ENCODE results near the gene FGFR1OP2. TPM values are rescaled to one million over a fixed set of nuclear protein-coding genes. Genes with fewer than 3 reads are reported as not detected.

The FGFR1OP2 gene
- total RNA-seq, 2 donors from 2014 or later = 39.2 to 41.5 TPM

DNA sequence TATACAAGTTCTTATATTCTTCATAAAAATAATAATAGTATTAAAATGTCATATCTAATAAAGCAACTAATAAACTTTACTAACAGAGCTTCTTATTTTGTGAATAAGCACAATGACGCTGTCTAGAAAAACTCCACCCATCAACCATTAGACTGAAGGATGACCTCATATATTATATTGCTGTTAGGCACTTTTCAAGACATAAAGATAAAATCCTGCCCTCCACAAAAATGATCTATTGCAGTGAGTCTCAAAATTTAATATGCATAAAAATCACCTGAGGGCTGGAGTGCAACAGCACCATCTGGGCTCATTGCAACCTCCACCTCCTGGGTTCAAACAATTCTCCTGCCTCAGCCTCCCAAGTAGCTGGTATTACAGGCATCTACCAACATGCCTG, 55.8 kb downstream of the FGFR1OP2 start:
- no peak for DNase-seq
- ATAC-seq = no peak
- 88 to 91% methylated on average over 1 of the region's 1 CpG for WGBS, 2 donors
- H3K9me3 ChIP-seq = no peaks in the 10 kb centered on the region
- H3K27me3 ChIP-seq = no peaks in the 10 kb centered on the region
- intact Hi-C loops (cut with DNase I) = no loop called here
- no peak overlapping the region for H3K4me3 ChIP-seq
- TF ChIP-seq POLR2A (IDR thresholded peaks at IDR 0.05) = no peak
- TF ChIP-seq, protein P1, sequence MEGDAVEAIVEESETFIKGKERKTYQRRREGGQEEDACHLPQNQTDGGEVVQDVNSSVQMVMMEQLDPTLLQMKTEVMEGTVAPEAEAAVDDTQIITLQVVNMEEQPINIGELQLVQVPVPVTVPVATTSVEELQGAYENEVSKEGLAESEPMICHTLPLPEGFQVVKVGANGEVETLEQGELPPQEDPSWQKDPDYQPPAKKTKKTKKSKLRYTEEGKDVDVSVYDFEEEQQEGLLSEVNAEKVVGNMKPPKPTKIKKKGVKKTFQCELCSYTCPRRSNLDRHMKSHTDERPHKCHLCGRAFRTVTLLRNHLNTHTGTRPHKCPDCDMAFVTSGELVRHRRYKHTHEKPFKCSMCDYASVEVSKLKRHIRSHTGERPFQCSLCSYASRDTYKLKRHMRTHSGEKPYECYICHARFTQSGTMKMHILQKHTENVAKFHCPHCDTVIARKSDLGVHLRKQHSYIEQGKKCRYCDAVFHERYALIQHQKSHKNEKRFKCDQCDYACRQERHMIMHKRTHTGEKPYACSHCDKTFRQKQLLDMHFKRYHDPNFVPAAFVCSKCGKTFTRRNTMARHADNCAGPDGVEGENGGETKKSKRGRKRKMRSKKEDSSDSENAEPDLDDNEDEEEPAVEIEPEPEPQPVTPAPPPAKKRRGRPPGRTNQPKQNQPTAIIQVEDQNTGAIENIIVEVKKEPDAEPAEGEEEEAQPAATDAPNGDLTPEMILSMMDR (IDR thresholded peaks at IDR 0.05) = no peak
- peaks cover 5% of the 10 kb centered on the region for H3K4me1 ChIP-seq
- H3K27ac ChIP-seq = no peak overlapping the region
- peaks cover 0 to 26% of the 10 kb centered on the region in 2 donors for H3K36me3 ChIP-seq (replicated peaks in 1 of 2; ENCODE audit: insufficient read depth in 1 of 2, low read depth in 2 of 2)

DNA sequence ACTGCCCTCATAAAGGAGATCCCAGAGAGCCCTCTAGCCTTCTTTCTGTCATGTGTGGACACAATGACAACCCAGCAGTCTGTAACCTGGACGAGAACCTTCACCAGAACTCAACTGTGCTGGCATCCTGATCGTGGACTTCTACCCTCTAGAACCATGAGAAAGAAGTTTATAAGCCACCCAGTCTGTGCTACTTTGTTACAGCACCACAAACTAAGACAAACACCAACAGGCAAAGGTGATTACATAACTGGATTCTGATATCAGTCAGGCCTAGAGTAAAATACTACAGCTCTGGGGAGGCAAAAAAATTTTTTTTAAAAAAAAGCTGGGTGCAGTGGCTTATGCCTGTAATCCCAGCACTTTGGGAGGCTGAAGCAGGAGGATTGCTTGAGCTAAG, 57.4 kb downstream of the FGFR1OP2 start:
- WGBS, 2 donors = 72 to 80% methylated on average over 2 of the region's 2 CpGs
- Histone ChIP-seq H3K4me3 (no peak overlapping the region), H3K27me3 (no peaks in the 10 kb centered on the region), H3K9me3 (no peaks in the 10 kb centered on the region), H3K36me3 (replicated peaks in 1 of 2; ENCODE audit: insufficient read depth in 1 of 2, low read depth in 2 of 2) (peaks cover 0 to 19% of the 10 kb centered on the region in 2 donors), H3K27ac (no peak overlapping the region), H3K4me1 (peaks cover 5% of the 10 kb centered on the region)
- DNase-seq (no peak), ATAC-seq (no peak)
- intact Hi-C loops (cut with DNase I) = no loop called here
- TF ChIP-seq POLR2A (IDR thresholded peaks at IDR 0.05) = no peak
- TF ChIP-seq, protein P1 (IDR thresholded peaks at IDR 0.05) = no peak

DNA sequence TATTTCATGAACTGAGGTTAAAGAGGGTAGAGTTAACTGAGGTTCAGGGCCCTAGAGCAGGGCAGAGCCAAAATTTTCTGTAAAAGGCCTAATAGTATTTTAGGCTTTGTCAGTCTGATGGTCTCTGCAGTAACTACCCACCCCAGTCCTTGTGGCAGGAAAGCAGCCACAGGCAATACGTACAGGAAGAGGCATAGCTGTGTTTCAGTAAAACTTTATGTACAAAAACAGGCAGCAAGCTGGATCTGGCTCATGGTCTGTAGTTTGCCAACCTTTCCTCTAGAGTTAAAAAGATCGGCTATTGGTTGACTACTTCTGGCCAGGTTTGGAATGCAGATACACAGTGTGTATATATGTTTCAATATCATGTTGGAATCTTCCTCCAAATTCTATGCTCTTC, 58.7 kb downstream of the FGFR1OP2 start:
- no peak for ATAC-seq
- no peaks in the 10 kb centered on the region for H3K27me3 ChIP-seq
- H3K4me3 ChIP-seq = no peak overlapping the region
- DNase-seq = no peak
- TF ChIP-seq, protein P1 (IDR thresholded peaks at IDR 0.05) = no peak
- no peak for TF ChIP-seq POLR2A (IDR thresholded peaks at IDR 0.05)
- no peak overlapping the region for H3K27ac ChIP-seq
- 59 to 86% methylated on average over 2 of the region's 2 CpGs for WGBS, 2 donors
- intact Hi-C loops (cut with DNase I) = no loop called here
- peaks cover 5% of the 10 kb centered on the region for H3K4me1 ChIP-seq
- H3K36me3 ChIP-seq (replicated peaks in 1 of 2; ENCODE audit: insufficient read depth in 1 of 2, low read depth in 2 of 2) = peaks cover 0 to 17% of the 10 kb centered on the region in 2 donors
- H3K9me3 ChIP-seq = no peaks in the 10 kb centered on the region

DNA sequence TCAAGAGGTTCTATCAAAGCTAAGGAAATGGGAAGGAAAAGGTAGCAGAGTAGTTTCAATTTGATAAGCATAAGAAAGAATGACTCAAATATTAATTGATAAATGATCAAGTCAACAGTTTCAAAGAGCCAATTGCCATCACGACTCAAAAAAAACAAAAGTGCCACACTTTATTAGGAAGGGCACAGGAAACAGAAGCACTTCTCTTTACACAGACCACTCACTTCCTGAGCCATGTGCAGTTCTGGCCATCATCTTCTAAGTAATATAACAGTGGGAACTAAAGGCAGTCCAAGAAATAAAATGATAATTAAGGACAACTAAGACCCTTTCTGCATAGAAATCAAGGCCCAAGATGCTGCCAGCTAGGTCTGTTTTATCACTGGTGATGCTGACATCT, 62.7 kb downstream of the FGFR1OP2 start:
- WGBS, 2 donors = 51 to 72% methylated on average over 1 of the region's 1 CpG
- H3K4me1 ChIP-seq = peaks cover 24% of the 10 kb centered on the region
- H3K27ac ChIP-seq = no peak overlapping the region
- H3K9me3 ChIP-seq = no peaks in the 10 kb centered on the region
- TF ChIP-seq, protein P1 (IDR thresholded peaks at IDR 0.05) = no peak
- TF ChIP-seq POLR2A (IDR thresholded peaks at IDR 0.05) = no peak
- peaks cover 0 to 3% of the 10 kb centered on the region in 2 donors for H3K36me3 ChIP-seq (replicated peaks in 1 of 2; ENCODE audit: insufficient read depth in 1 of 2, low read depth in 2 of 2)
- H3K27me3 ChIP-seq = no peaks in the 10 kb centered on the region
- ATAC-seq = no peak
- H3K4me3 ChIP-seq = no peak overlapping the region
- DNase-seq = no peak
- intact Hi-C loops (cut with DNase I) = no loop called here

DNA sequence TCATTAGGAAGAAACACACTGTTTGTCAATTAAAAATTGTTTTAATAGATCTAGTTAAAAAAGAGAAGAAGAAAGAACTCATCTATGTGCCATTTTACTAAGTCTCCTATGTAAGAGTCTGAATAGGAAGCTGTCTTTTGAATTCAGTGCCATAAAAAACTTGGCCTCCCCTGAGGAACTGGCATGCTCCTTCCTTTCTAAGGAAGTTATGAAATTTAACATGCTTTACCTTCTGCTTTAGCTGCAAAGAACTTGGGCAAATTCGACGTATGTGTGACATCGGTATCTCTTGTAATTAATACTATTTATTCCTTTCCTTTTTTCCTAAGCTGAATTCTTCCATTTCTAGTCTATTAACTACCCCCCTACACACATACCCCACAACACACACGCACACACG, 63.4 kb downstream of the FGFR1OP2 start:
- intact Hi-C loops (cut with DNase I) = no loop called here
- H3K4me1 ChIP-seq = peaks cover 32% of the 10 kb centered on the region
- H3K4me3 ChIP-seq = no peak overlapping the region
- DNase-seq (no peak), ATAC-seq (no peak)
- H3K27me3 ChIP-seq = no peaks in the 10 kb centered on the region
- peaks cover 0 to 3% of the 10 kb centered on the region in 2 donors for H3K36me3 ChIP-seq (replicated peaks in 1 of 2; ENCODE audit: insufficient read depth in 1 of 2, low read depth in 2 of 2)
- H3K9me3 ChIP-seq = no peaks in the 10 kb centered on the region
- WGBS, 2 donors = 71 to 93% methylated on average over 5 of the region's 5 CpGs
- H3K27ac ChIP-seq = no peak overlapping the region
- no peak for TF ChIP-seq POLR2A (IDR thresholded peaks at IDR 0.05)
- TF ChIP-seq, protein P1 (IDR thresholded peaks at IDR 0.05) = no peak

Measured in body of pancreas (tissue), 4 donors.